Hindlimb muscle (tissue), 1 donor: ENCODE measurements around the gene CMBL. TPM values are rescaled to one million over a fixed set of nuclear protein-coding genes. Genes with fewer than 3 reads are reported as not detected.
A peak's percentile ranks its signal among the peaks of the same experiment; 100 is the strongest.
"Not testable (repeated sequence)": the region's sequence is repeated elsewhere in the genome, so short reads cannot be mapped to it uniquely, and the experiment has no call there.

Source experiments
- DNase-seq: peaks from one replicate; pipeline ENCODE4 v3.0.0-alpha.2; 2013
- polyA plus RNA-seq: library from polyadenylated mRNA; unstranded; fragments of 120-200 nt; gene quantifications from one replicate; pipeline ENCODE4 v1.2.1, GENCODE V29; 2013; ENCODE audit not compliant: insufficient read length

Gene CMBL
- polyA plus RNA-seq, 1 donor: 110 TPM

- DNase-seq: no peak
These were observed 54.3 kb downstream of the CMBL start for GRCh38 chr5:10253390-10253789.

- DNase-seq: no peak
These were observed 56.3 kb downstream of the CMBL start for GRCh38 chr5:10251405-10251804.

- no peak for DNase-seq
These were observed 56.9 kb downstream of the CMBL start for GRCh38 chr5:10250806-10251276.

GRCh38 chr5:10249948-10250805 is 57.5 kb downstream of the CMBL start, which contains the start of gene CCT5:
Gene CCT5 (plus strand): TSS chr5:10250280. CDS start chr5:10250341, 61 bp downstream.
- peak; percentile 95 for DNase-seq

- no peak for DNase-seq
These were observed 59.1 kb downstream of the CMBL start for GRCh38 chr5:10248378-10249260.

- DNase-seq: not testable (repeated sequence)
These were observed 60.5 kb downstream of the CMBL start for GRCh38 chr5:10247217-10247616.

GRCh38 chr5:10246761-10247160 is 60.9 kb downstream of the CMBL start:
- DNase-seq: no peak

GRCh38 chr5:10244342-10244944 is 63.3 kb downstream of the CMBL start:
- DNase-seq: no peak

- DNase-seq: no peak
These were observed 64.0 kb downstream of the CMBL start for GRCh38 chr5:10243660-10244240.

- DNase-seq: no peak
These were observed 72.4 kb downstream of the CMBL start for GRCh38 chr5:10235350-10235749.

GRCh38 chr5:10233505-10233904 is 74.2 kb downstream of the CMBL start:
- DNase-seq: no peak

GRCh38 chr5:10233011-10233410 is 74.7 kb downstream of the CMBL start:
- DNase-seq: no peak

GRCh38 chr5:10232386-10232785 is 75.3 kb downstream of the CMBL start:
- no peak for DNase-seq

- no peak for DNase-seq
These were observed 78.2 kb downstream of the CMBL start for GRCh38 chr5:10229306-10230048.

GRCh38 chr5:10228288-10228687 is 79.4 kb downstream of the CMBL start:
- no peak for DNase-seq

Other genes starting within 250 kb of the CMBL start
- 8.5 TPM for gene ATPSCKMT, start 58.0 kb downstream of the CMBL start, polyA plus RNA-seq
- gene CCT5, start 57.6 kb downstream of the CMBL start, polyA plus RNA-seq: 152 TPM
- 99.4 TPM for gene MARCHF6, start 45.8 kb upstream of the CMBL start, polyA plus RNA-seq
- gene ROPN1L, start 134.0 kb upstream of the CMBL start, polyA plus RNA-seq: 0.25 TPM